Right renal cortex interstitium (tissue), 3 donors: ENCODE data around the gene LAMC3. TPM values are rescaled to one million over a fixed set of nuclear protein-coding genes. Genes with fewer than 3 reads are reported as not detected.
"Not testable (repeated sequence)": the region's sequence is repeated elsewhere in the genome, so short reads cannot be mapped to it uniquely, and the experiment has no call there.

Source experiments
- DNase-seq, 3 donors: peaks; one replicate each; pipeline ENCODE4 v3.0.0-alpha.2; 2013; ENCODE audit warnings: low read depth in 3 of 3, low spot score in 2 of 3
- polyA plus RNA-seq, 3 donors: library from polyadenylated mRNA; unstranded; fragments of 120-200 nt; gene quantifications; one replicate each; pipeline ENCODE4 v1.2.1, GENCODE V29; 2013; ENCODE audit not compliant: insufficient read length in 3 of 3

The LAMC3 gene
- polyA plus RNA-seq, 3 donors: 18.1 to 29.3 (median 18.3) TPM

DNA sequence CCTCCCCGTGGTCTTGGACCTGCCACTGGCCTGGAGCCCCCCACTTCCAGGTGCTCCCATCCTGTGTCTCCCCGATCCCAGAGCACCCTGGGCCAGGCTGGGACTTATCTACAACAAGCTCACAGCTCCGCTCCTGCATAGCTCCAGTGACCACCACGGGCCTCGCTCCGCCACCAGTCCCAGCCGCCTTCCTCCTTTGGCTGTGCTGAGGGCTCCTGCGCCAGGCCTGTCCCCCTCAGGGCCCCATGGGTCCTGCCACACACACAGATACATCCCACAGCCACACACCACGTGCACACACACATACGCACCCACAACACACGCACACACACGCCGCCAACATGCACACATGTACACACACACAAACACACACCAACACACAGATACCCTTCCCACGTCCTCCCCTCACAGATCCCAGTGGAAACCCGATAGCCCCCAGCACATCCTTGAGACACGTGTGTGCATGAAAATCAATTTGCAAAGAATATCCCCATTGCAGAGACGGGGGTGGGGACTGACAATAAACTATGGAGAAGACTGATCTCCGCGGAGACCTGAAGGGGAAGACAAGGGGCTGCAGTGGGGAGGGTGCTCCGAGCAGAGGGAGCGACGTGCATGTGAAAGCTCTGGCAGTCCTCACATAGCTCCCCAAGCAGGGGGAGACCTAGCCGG, 18.5 kb upstream of the LAMC3 start:
- no peak for DNase-seq

GRCh38 chr9:130990978-130991777, 17.8 kb upstream of the LAMC3 start:
- DNase-seq: no peak

- no peak for DNase-seq
These were observed 16.9 kb upstream of the LAMC3 start for GRCh38 chr9:130991778-130992681.

DNA sequence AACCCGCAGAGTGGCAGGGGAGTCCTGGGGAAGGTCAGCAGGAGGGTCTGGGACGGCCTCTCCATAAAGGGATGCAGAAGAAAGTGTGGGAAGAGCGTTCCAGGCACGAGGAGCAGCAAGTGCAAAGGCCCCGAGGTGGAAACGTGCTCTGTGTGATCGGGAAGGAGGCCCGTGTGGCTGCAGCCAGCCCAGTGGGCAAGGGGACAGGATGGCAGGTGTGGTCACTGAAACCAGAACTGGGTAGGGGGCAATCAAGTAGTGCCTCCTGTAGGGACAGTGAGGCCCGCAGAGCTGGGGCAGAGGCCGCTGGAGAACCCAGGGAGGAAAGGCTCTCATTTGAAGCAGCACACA, 16.3 kb upstream of the LAMC3 start:
- DNase-seq: no peak

DNA sequence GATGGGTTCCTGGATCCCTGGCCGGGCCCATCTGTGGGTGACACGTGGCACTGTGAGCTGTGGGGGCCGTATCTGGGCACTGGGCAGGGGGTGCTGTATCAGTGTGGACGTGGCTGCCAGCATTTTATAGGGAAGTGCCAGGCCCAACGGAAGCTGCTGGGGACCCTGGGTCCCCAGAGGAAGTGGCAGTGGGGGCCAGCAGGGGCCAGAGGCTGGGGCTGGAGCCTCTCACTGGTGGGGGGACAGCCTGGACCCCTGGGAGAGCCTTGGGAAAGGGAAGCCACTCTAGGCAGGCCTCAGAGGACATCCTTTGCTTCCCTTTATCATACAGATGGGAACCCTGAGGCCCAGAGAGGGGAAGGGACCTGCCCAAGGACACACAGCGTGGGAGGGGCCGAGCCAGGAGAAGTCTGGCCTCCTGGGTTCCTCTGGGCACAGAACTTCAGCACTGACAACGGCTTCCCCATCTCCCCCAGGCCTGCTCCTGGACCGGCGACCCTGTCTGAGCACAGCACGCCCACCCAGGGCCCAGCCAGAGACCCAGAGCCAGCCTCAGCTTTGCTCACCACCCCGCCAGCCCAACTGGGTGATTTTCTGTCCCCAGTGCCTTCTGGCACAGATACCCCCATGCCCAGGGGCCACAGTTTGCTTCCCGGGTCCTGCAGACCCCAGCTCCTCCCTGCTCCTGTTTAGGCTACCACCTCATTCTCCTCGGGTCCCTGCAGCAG, 15.5 kb upstream of the LAMC3 start:
- DNase-seq: no peak

DNA sequence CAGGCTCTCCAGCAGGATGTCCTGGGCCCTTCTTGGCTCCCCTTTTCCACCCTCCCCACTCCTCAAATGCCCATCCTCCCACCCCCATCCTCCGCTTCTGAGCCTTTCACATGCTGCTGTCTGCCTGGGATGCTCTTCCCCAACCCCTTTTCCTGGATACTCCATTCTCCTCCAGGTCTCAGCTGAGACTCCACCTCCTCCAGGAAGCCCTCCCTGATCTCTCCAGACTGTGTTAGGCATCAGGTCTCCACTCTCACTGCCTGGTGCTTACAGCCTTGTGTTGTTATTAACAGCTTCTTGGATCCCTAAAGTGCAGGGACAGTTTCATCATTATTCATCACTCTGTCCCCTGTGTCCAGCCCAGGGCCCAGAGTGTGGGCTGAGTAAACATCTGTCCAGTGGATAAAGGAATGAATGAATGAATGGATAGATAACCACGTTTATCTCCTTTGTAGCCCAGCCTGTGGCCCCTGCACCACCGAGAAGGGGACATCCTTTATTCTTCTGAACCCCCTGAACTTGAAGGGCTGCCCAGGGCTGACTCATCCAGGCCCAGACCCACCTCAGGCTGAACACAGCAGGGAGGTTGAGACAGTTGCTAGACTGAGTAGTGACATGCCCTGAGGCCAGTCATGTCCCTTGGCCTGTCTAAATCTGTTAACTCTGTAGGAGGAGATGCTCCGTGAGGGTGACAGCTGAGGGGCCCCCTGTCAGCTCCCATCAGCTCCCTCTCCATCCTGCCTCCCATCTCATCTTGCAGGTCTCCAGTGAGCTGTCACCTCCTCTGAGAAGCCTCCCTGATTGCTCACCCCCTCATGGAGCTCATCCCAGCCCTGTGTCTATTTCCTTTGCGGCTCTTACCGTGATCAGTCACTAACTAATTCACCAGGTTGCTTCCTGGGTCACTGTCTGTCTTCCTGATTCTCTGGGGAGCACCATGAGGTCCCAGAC, 14.6 kb upstream of the LAMC3 start:
- DNase-seq: no peak

- no peak for DNase-seq
These were observed 13.6 kb upstream of the LAMC3 start for GRCh38 chr9:130995086-130996011.

- DNase-seq: no peak
These were observed 12.8 kb upstream of the LAMC3 start for GRCh38 chr9:130996205-130996604.

- DNase-seq: no peak
These were observed 12.1 kb upstream of the LAMC3 start for GRCh38 chr9:130996676-130997394.

- DNase-seq: no peak
These were observed 11.6 kb upstream of the LAMC3 start for GRCh38 chr9:130997395-130997684.

DNA sequence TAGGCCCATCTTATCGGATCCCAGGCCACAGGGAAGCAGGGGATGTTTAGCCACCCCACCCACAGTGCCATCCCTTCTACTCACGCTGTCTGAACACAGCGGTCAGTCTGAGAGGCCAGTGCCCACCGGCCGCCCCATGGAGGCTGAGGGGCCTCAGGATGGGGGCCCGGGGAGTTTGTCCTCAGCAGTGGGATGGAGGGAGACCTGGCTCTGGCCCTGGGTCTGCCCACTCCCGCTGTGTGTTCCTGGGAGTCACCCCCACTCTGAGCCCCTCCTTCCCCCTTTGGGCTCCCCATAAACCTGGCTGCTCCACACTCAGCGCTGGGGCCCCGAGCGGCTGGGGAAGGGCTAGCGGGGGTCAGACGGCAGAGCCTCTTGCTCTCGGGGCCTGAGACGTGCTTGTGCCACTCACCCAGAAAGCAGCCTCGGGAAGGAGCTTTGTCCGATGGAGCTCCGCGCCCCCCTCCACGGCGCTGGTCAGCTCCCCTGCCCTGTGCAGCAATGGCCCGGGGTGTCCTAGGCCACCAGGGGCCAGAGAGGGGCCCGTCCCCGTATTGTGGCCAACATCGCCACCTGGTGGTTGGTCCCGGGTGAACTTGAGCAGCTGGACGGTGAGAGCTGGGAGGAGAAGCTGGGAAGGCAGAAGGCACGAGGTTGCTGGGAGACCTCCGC, 10.9 kb upstream of the LAMC3 start:
- DNase-seq: no peak

GRCh38 chr9:130998597-130999244, 10.3 kb upstream of the LAMC3 start:
- DNase-seq: no peak

DNA sequence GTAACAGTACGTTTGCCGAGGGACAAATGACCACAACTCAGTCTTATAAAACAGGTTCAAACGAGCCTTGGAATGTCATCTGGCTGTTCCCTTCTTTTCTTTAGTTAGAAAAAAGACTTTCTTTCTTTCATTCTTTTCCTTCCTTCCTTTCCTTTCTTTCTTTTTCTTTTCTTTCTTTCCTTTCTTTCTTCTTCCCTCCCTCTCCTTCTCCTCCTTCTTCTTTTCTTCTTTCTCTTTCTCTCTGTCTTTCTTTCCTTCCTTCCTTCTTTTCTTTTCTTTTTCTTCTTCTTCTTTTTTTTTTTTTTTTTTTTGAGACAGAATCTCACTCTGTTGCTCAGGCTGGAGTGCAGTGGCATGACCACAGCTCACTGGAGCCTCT, 9.7 kb upstream of the LAMC3 start:
- no peak for DNase-seq

- not testable (repeated sequence) for DNase-seq
These were observed 8.4 kb upstream of the LAMC3 start for GRCh38 chr9:131000526-131000925.

- no peak for DNase-seq
These were observed 8.0 kb upstream of the LAMC3 start for GRCh38 chr9:131001021-131001420.

- DNase-seq: no peak
These were observed 7.0 kb upstream of the LAMC3 start for GRCh38 chr9:131001990-131002389.

GRCh38 chr9:131006601-131007000, 2.4 kb upstream of the LAMC3 start:
- DNase-seq: no peak
